Tibial nerve (tissue), 4 donors: Measurements from ENCODE around the gene ASPSCR1.

Experiments used
- CTCF ChIP-seq, 5 experiments: fragments of 200-600 bp in 3 of 5; fragments of 450-650 bp in 2 of 5; sonication (generic) in 3 of 5; IDR thresholded peaks; one replicate each; pipeline ENCODE4 v1.5.1; 2016 to 2019; ENCODE audit warnings: antibody characterized with exemption in 5 of 5, mild to moderate bottlenecking in 3 of 5, moderate library complexity in 2 of 5
- EP300 ChIP-seq, 2 donors: sonication (generic); formaldehyde crosslinking; IDR thresholded peaks; one replicate each; pipeline ENCODE4 v1.6.1; 2017; ENCODE audit warnings: antibody characterized with exemption in 2 of 2, mild to moderate bottlenecking in 1 of 2
- POLR2A ChIP-seq, 2 donors: fragments of 450-650 bp; IDR thresholded peaks; one replicate each; pipeline ENCODE4 v1.6.1; 2017; ENCODE audit warnings: antibody characterized with exemption in 2 of 2, mild to moderate bottlenecking in 2 of 2, moderate library complexity in 2 of 2

GRCh38 chr17:82055023-82055964 is 77.9 kb downstream of the ASPSCR1 start:
- TF ChIP-seq CTCF (IDR thresholded peaks at IDR 0.05) = no peak
- no peak for TF ChIP-seq POLR2A (IDR thresholded peaks at IDR 0.05)
- no peak for TF ChIP-seq EP300 (IDR thresholded peaks at IDR 0.05)
